ENCODE measurements around the gene NME1. TPM values are rescaled to one million over a fixed set of nuclear protein-coding genes. Genes with fewer than 3 reads are reported as not detected.

Gene NME1
- total RNA-seq, 1 donor from 2014 or later: 57.3 TPM

DNA sequence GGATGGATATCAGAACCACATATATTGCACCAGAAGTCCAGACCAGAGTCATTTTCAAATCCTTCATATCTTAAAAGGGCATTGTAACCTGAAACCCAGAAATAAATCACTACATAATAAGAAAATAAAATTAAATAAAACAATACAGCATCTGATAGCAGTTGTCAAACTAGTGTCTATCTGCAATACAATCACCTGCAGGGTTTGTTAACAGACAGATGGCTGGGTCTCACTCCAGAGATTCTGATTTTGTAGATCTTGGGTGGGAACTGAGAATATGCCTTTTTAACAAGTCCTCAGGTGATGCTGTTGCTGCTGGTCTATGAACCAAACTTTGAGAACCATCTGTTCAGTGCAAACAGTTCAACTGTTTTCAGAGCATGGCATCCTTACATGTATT lies 50.5 kb downstream of the NME1 start:
- Mint-ChIP-seq H3K4me3 (ENCODE audit: unreplicated experiment) (no peak overlapping the region), H3K27ac (ENCODE audit: unreplicated experiment) (no peak overlapping the region), H3K4me1 (ENCODE audit: unreplicated experiment) (no peaks in the 10 kb centered on the region), H3K36me3 (ENCODE audit: low read depth, unreplicated experiment) (peaks cover 8% of the 10 kb centered on the region), H3K9me3 (ENCODE audit: unreplicated experiment) (no peaks in the 10 kb centered on the region), H3K27me3 (ENCODE audit: unreplicated experiment) (no peaks in the 10 kb centered on the region)
- no peak for DNase-seq (ENCODE audit: low spot score)
- TF ChIP-seq, protein P1, sequence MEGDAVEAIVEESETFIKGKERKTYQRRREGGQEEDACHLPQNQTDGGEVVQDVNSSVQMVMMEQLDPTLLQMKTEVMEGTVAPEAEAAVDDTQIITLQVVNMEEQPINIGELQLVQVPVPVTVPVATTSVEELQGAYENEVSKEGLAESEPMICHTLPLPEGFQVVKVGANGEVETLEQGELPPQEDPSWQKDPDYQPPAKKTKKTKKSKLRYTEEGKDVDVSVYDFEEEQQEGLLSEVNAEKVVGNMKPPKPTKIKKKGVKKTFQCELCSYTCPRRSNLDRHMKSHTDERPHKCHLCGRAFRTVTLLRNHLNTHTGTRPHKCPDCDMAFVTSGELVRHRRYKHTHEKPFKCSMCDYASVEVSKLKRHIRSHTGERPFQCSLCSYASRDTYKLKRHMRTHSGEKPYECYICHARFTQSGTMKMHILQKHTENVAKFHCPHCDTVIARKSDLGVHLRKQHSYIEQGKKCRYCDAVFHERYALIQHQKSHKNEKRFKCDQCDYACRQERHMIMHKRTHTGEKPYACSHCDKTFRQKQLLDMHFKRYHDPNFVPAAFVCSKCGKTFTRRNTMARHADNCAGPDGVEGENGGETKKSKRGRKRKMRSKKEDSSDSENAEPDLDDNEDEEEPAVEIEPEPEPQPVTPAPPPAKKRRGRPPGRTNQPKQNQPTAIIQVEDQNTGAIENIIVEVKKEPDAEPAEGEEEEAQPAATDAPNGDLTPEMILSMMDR (IDR thresholded peaks at IDR 0.05; ENCODE audit: unreplicated experiment): no peak

Other genes starting within 250 kb of the NME1 start
- 107 TPM for gene SPAG9, start 32.7 kb upstream of the NME1 start, total RNA-seq (ENCODE audit: unreplicated experiment)
- 476 TPM for gene NME2, start 12.9 kb downstream of the NME1 start, total RNA-seq (ENCODE audit: unreplicated experiment)
- gene MBTD1, start 106.5 kb downstream of the NME1 start, total RNA-seq (ENCODE audit: unreplicated experiment): 24.4 TPM
- 31.5 TPM for gene UTP18, start 107.0 kb downstream of the NME1 start, total RNA-seq (ENCODE audit: unreplicated experiment)

Measured in endothelial cell (in vitro differentiated cells).